HG02973 (cell line): Measurements from ENCODE around the gene BCLAF3.

Experiments
- ATAC-seq: cut with Tn5 transposase; IDR thresholded peaks from one replicate; pipeline ENCODE4 v1.9.1; 2021; ENCODE audit warnings: moderate library complexity; ENCODE audit not compliant: unreplicated experiment

BCLAF3 gene

GRCh38 chrX:19968276-19968675 lies 22.6 kb downstream of the BCLAF3 start:
- no peak for ATAC-seq

- ATAC-seq: no peak
Measured at GRCh38 chrX:19966056-19966455, 24.8 kb downstream of the BCLAF3 start.

- ATAC-seq: peak; percentile 73
Measured at GRCh38 chrX:19964017-19964710, 26.7 kb downstream of the BCLAF3 start.

DNA sequence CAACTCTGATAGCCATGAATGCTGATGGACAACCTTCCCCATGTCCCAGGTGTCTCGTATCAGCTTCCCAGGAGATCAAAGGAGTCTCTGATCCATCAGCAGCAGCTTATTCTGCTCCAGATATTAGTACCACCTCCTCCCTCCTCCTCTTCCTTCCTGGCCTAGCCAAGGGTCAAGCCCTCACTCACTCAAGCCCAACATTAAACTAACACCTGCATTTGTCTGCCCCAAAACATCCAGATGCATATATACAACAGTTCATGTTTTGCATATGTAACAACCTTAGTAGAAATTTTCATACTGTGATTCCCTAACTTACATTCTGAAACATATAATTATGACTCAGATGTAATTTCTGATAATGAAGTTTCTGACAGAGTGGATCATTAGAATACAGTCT lies 29.9 kb downstream of the BCLAF3 start:
- ATAC-seq: no peak

- no peak for ATAC-seq
Measured at GRCh38 chrX:19958552-19959486, 32.0 kb downstream of the BCLAF3 start.

- no peak for ATAC-seq
Measured at GRCh38 chrX:19956923-19957322, 33.9 kb downstream of the BCLAF3 start.

DNA sequence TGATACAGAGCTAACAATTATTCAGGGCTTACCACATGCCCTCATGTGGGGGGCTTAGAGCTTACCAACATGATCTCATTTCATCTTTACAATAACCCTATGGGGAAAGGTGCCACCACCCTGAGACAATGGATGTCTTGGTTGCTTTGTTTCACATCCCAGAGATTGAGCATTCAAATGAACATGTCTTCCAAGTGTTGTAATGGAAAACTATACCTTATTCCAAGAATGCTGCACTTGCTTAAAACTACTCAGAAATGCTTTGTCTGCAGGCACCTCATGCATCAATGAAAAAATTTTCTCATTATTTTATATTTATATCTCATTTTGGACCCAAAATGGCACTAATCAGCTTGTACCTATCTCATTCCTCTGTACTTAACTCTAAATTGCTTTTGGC lies 34.6 kb downstream of the BCLAF3 start:
- ATAC-seq: no peak

DNA sequence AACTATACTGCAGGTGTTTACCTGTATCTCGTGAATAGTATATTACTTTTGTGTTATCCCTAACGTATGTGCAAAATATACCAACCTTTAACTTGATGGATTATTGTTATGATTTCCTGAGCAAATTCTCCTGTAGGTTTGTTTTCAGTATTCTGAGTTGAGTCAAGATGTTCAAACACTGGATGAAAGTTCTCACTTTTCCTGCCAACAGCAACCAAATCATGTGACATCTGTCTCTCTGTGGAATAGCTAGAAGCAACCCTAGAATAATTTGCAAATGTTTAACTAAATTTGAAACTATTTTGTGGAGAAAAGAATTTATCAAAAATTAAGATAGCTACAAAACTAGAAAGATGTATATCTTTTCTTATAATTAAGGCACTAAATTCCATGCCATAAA lies 35.6 kb downstream of the BCLAF3 start:
- ATAC-seq: no peak

DNA sequence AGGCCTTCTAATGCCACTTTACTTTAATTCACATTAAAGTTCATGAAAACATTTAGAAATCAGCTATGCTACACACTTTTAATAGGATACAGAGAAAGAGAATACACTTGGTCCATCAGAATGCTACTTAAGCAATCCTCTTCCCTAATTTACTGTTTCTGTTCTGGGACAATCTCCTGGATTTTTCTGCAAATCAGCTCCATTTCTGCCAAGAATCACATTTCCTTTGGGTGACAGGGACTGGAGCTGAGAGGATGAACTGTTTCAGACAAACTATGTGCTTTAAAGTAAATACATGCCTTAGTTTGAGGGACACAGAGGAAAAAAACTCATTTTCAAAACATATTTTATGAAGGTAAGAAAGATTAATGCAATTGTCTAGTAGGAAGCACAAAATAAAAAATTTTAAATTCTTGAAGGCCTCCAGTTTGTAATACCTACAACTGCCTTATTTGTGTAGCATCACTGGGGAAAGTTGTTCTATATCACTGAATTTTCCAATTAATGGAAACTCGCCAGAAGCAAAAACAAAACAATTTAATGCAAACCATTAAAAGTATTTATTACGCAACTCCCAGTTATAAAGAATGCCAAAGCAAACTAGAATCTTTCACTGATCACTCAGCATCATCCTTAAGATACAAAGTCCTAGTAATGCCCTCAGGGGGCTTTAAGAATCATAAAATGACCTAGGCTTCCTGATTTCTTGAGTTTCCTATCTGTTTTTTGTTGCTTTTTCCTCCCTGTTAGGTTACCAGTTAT lies 36.3 kb downstream of the BCLAF3 start:
- ATAC-seq: no peak

- ATAC-seq: no peak
Measured at GRCh38 chrX:19953145-19953544, 37.7 kb downstream of the BCLAF3 start.

DNA sequence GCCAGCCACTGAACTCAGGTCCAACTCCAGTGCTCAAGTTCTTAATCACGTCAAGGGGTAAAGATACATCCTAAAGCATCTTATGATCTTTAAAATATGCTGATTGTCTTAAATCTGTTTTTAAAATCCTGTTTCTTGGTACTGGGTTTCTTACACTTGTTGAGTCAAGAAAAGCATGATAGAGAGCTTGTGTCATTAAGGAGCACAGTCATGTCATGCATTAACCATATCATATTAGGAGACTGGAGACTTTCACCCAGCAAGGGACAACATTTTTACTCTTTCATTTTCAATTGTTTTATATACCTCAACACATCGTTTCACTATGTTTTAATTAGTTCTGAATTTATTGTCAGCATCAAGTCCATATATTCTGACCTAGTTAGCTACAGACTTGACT lies 41.5 kb downstream of the BCLAF3 start:
- no peak for ATAC-seq

GRCh38 chrX:19947612-19948011 lies 43.2 kb downstream of the BCLAF3 start:
- no peak for ATAC-seq
